Hindlimb muscle (tissue), 1 donor: ENCODE measurements around the gene USP43. TPM values are rescaled to one million over a fixed set of nuclear protein-coding genes. Genes with fewer than 3 reads are reported as not detected.

Experiments used
- polyA plus RNA-seq: library from polyadenylated mRNA; unstranded; fragments of 120-200 nt; gene quantifications from one replicate; pipeline ENCODE4 v1.2.1, GENCODE V29; 2013; ENCODE audit not compliant: insufficient read length

The USP43 gene
- polyA plus RNA-seq, 1 donor = 0.81 TPM

Other genes with a start within 250 kb of the USP43 start
- gene STX8, start 69.7 kb upstream of the USP43 start, polyA plus RNA-seq = 37.5 TPM
- gene CFAP52, start 68.9 kb upstream of the USP43 start, polyA plus RNA-seq = 0.43 TPM
- gene DHRS7C, start 146.1 kb downstream of the USP43 start, polyA plus RNA-seq = 118 TPM
- gene GSG1L2, start 176.6 kb downstream of the USP43 start, polyA plus RNA-seq = not detected
- gene GLP2R, start 180.4 kb downstream of the USP43 start, polyA plus RNA-seq = not detected